ENCODE results near the gene UQCRC2. TPM values are rescaled to one million over a fixed set of nuclear protein-coding genes. Genes with fewer than 3 reads are reported as not detected.
A peak's percentile ranks its signal among the peaks of the same experiment; 100 is the strongest.
"Not testable (repeated sequence)": the region's sequence is repeated elsewhere in the genome, so short reads cannot be mapped to it uniquely, and the experiment has no call there.

Gene UQCRC2
- 144 TPM for polyA plus RNA-seq

GRCh38 chr16:21952793-21953540 is at the start of gene UQCRC2:
Gene UQCRC2, plus strand, starts transcription at chr16:21953361. Its CDS starts 63 bp downstream, at chr16:21953424.
- Mint-ChIP-seq H3K4me3 (peak within 1 kb of the TSS; percentile 94 to 100 (median 100)), H3K4me1 (peaks cover 30 to 49% (median 36%) of the 10 kb centered on the region in 3 donors), H3K27ac (peak within 1 kb of the TSS; percentile 90 to 100 (median 100)), H3K9me3 (no peaks in the 10 kb centered on the region), H3K36me3 (no peaks in the 10 kb centered on the region), H3K27me3 (no peaks in the 10 kb centered on the region)

GRCh38 chr16:21932650-21933049 is 20.5 kb upstream of the UQCRC2 start:
- H3K27me3 Mint-ChIP-seq, H3K4me3 Mint-ChIP-seq, H3K4me1 Mint-ChIP-seq, H3K27ac Mint-ChIP-seq, H3K9me3 Mint-ChIP-seq, H3K36me3 Mint-ChIP-seq: not testable (repeated sequence)

GRCh38 chr16:21933316-21933715 is 19.8 kb upstream of the UQCRC2 start:
- H3K27ac Mint-ChIP-seq, H3K9me3 Mint-ChIP-seq, H3K36me3 Mint-ChIP-seq, H3K27me3 Mint-ChIP-seq, H3K4me3 Mint-ChIP-seq, H3K4me1 Mint-ChIP-seq: not testable (repeated sequence)

GRCh38 chr16:21933790-21934189 is 19.4 kb upstream of the UQCRC2 start:
- H3K9me3 Mint-ChIP-seq, H3K4me3 Mint-ChIP-seq, H3K36me3 Mint-ChIP-seq, H3K27me3 Mint-ChIP-seq, H3K4me1 Mint-ChIP-seq, H3K27ac Mint-ChIP-seq: not testable (repeated sequence)

GRCh38 chr16:21936216-21936615 is 16.9 kb upstream of the UQCRC2 start:
- H3K27ac Mint-ChIP-seq, H3K36me3 Mint-ChIP-seq, H3K4me1 Mint-ChIP-seq: not testable (repeated sequence)

GRCh38 chr16:21937336-21937829 is 15.8 kb upstream of the UQCRC2 start:
- peaks cover 4% of the 10 kb centered on the region for H3K27me3 Mint-ChIP-seq
- H3K4me3 Mint-ChIP-seq, result no peak overlapping the region
- no peaks in the 10 kb centered on the region for H3K9me3 Mint-ChIP-seq
- H3K27ac Mint-ChIP-seq, result peak overlapping the region in 1 of 3 donors; percentile 32
- peaks cover 3% of the 10 kb centered on the region for H3K36me3 Mint-ChIP-seq
- peaks cover under 1 to 6% (median 5%) of the 10 kb centered on the region in 3 donors for H3K4me1 Mint-ChIP-seq

More at GRCh38 chr16:21936216-21936615, 16.9 kb upstream of the UQCRC2 start:
- H3K9me3 Mint-ChIP-seq, H3K4me3 Mint-ChIP-seq, H3K27me3 Mint-ChIP-seq: not testable (repeated sequence)

- H3K4me1 Mint-ChIP-seq, result peaks cover 1 to 5% (median 2%) of the 10 kb centered on the region in 3 donors
- H3K27me3 Mint-ChIP-seq, result peaks cover 2% of the 10 kb centered on the region
- H3K27ac Mint-ChIP-seq, result no peak overlapping the region
- no peak overlapping the region for H3K4me3 Mint-ChIP-seq
- H3K36me3 Mint-ChIP-seq, result peaks cover 5% of the 10 kb centered on the region
- peaks cover 0 to 3% (median 0%) of the 10 kb centered on the region in 3 donors for H3K9me3 Mint-ChIP-seq
Measured at GRCh38 chr16:21940570-21940969, 12.6 kb upstream of the UQCRC2 start.

- no peak overlapping the region for H3K27ac Mint-ChIP-seq
- H3K9me3 Mint-ChIP-seq, result peaks cover 0 to 3% (median 0%) of the 10 kb centered on the region in 3 donors
- no peak overlapping the region for H3K4me3 Mint-ChIP-seq
- no peaks in the 10 kb centered on the region for H3K27me3 Mint-ChIP-seq
- peaks cover 4 to 7% (median 5%) of the 10 kb centered on the region in 3 donors for H3K4me1 Mint-ChIP-seq
- peaks cover 5% of the 10 kb centered on the region for H3K36me3 Mint-ChIP-seq
Measured at GRCh38 chr16:21943571-21943970, 9.6 kb upstream of the UQCRC2 start.

- peaks cover 0 to 3% (median 0%) of the 10 kb centered on the region in 3 donors for H3K9me3 Mint-ChIP-seq
- H3K27ac Mint-ChIP-seq, result peak overlapping the region in 1 of 3 donors; percentile 13
- peak overlapping the region in 1 of 4 donors; percentile 34 for H3K4me3 Mint-ChIP-seq
- peaks cover 14 to 26% (median 26%) of the 10 kb centered on the region in 3 donors for H3K4me1 Mint-ChIP-seq
- H3K36me3 Mint-ChIP-seq, result peaks cover 2% of the 10 kb centered on the region
- no peaks in the 10 kb centered on the region for H3K27me3 Mint-ChIP-seq
Measured at GRCh38 chr16:21946889-21947635, 6.1 kb upstream of the UQCRC2 start.

- H3K9me3 Mint-ChIP-seq, result no peaks in the 10 kb centered on the region
- no peaks in the 10 kb centered on the region for H3K27me3 Mint-ChIP-seq
- no peaks in the 10 kb centered on the region for H3K36me3 Mint-ChIP-seq
- H3K4me3 Mint-ChIP-seq, result no peak overlapping the region
- H3K4me1 Mint-ChIP-seq, result peaks cover 26 to 34% (median 34%) of the 10 kb centered on the region in 3 donors
- H3K27ac Mint-ChIP-seq, result peak overlapping the region in 1 of 3 donors; percentile 31
Measured at GRCh38 chr16:21949713-21950260, 3.4 kb upstream of the UQCRC2 start.

GRCh38 chr16:21950782-21951521 is 2.2 kb upstream of the UQCRC2 start:
- H3K4me3 Mint-ChIP-seq, result peak overlapping the region; percentile 63 to 79 (median 76)

GRCh38 chr16:21952040-21952792 is 945 bp upstream of the UQCRC2 start:
- peak overlapping the region; percentile 94 to 100 (median 100) for H3K4me3 Mint-ChIP-seq
- peaks cover 26 to 45% (median 35%) of the 10 kb centered on the region in 3 donors for H3K4me1 Mint-ChIP-seq
- H3K27me3 Mint-ChIP-seq, result no peaks in the 10 kb centered on the region
- peak overlapping the region; percentile 90 to 100 (median 100) for H3K27ac Mint-ChIP-seq
- H3K9me3 Mint-ChIP-seq, result no peaks in the 10 kb centered on the region
- H3K36me3 Mint-ChIP-seq, result no peaks in the 10 kb centered on the region

More at GRCh38 chr16:21950782-21951521, 2.2 kb upstream of the UQCRC2 start:
- H3K27me3 Mint-ChIP-seq, result no peaks in the 10 kb centered on the region
- H3K4me1 Mint-ChIP-seq, result peaks cover 26 to 40% (median 37%) of the 10 kb centered on the region in 3 donors
- peak overlapping the region in 2 of 3 donors; percentile 63 to 64 for H3K27ac Mint-ChIP-seq
- H3K36me3 Mint-ChIP-seq, result no peaks in the 10 kb centered on the region
- no peaks in the 10 kb centered on the region for H3K9me3 Mint-ChIP-seq

- H3K9me3 Mint-ChIP-seq, result no peaks in the 10 kb centered on the region
- H3K36me3 Mint-ChIP-seq, result no peaks in the 10 kb centered on the region
Measured at GRCh38 chr16:21953541-21953902, 361 bp downstream of the UQCRC2 start.

More at GRCh38 chr16:21953541-21953902, 361 bp downstream of the UQCRC2 start:
- no peaks in the 10 kb centered on the region for H3K27me3 Mint-ChIP-seq
- peak overlapping the region; percentile 90 to 100 (median 100) for H3K27ac Mint-ChIP-seq
- peak overlapping the region; percentile 94 to 100 (median 100) for H3K4me3 Mint-ChIP-seq
- H3K4me1 Mint-ChIP-seq, result peaks cover 31 to 48% (median 34%) of the 10 kb centered on the region in 3 donors

All from IgD-negative memory B cell (primary cell).